Stimulated activated naive CD8-positive, alpha-beta T cell treated with anti-CD3 and anti-CD28 coated beads, Interleukin-15, Interleukin-2, amounts not matched to agents 100 U/mL and 50 U/mL, for 24 hours (primary cell): Measurements from ENCODE around the gene PEF1.

Experiments
- ATAC-seq: fragments of 150-1000 bp; cut with Tn5 transposase; one replicate; pipeline ENCODE4 v1.10.0; 2021
- DNase-seq: peaks from one replicate; pipeline ENCODE4 v3.0.0; 2021

Gene PEF1

GRCh38 chr1:31583995-31584868 is 60.4 kb downstream of the PEF1 start:
- ATAC-seq, result no peak
- DNase-seq, result no peak

GRCh38 chr1:31583082-31583994 is 61.3 kb downstream of the PEF1 start:
- ATAC-seq (no peak), DNase-seq (no peak)

- DNase-seq, result no peak
- ATAC-seq, result no peak
These were observed 62.6 kb downstream of the PEF1 start for GRCh38 chr1:31581821-31582810.

- ATAC-seq, result no peak
- DNase-seq, result no peak
These were observed 63.6 kb downstream of the PEF1 start for GRCh38 chr1:31580891-31581603.

GRCh38 chr1:31580513-31580870 is 64.2 kb downstream of the PEF1 start:
- no peak for DNase-seq
- no peak for ATAC-seq
